Glutamatergic neuron (in vitro differentiated cells): ENCODE results near the gene AGPAT2. TPM values are rescaled to one million over a fixed set of nuclear protein-coding genes. Genes with fewer than 3 reads are reported as not detected.
"Not testable (repeated sequence)": the region's sequence is repeated elsewhere in the genome, so short reads cannot be mapped to it uniquely, and the experiment has no call there.

Experiments
- DNase-seq: peaks from one replicate; pipeline ENCODE4 v3.0.0; 2022
- H3K27ac Mint-ChIP-seq: one replicate; pipeline ENCODE4 v1.8.0; 2020; ENCODE audit warnings: mild to moderate bottlenecking, mixed read lengths, inconsistent platforms; ENCODE audit not compliant: unreplicated experiment
- H3K27me3 Mint-ChIP-seq: one replicate; pipeline ENCODE4 v1.8.0; 2020; ENCODE audit warnings: mild to moderate bottlenecking, moderate library complexity, mixed read lengths, inconsistent platforms; ENCODE audit not compliant: unreplicated experiment
- H3K36me3 Mint-ChIP-seq: one replicate; pipeline ENCODE4 v1.8.0; 2020; ENCODE audit warnings: mild to moderate bottlenecking, mixed read lengths, inconsistent platforms; ENCODE audit not compliant: unreplicated experiment
- H3K4me1 Mint-ChIP-seq: one replicate; pipeline ENCODE4 v1.8.0; 2020; ENCODE audit warnings: mild to moderate bottlenecking, low read depth, mixed read lengths, inconsistent platforms; ENCODE audit not compliant: unreplicated experiment
- H3K4me3 Mint-ChIP-seq: one replicate; pipeline ENCODE4 v1.8.0; 2020; ENCODE audit warnings: mild to moderate bottlenecking, mixed read lengths, inconsistent platforms; ENCODE audit not compliant: unreplicated experiment
- H3K9me3 Mint-ChIP-seq: one replicate; pipeline ENCODE4 v1.8.0; 2020; ENCODE audit warnings: mild to moderate bottlenecking, moderate library complexity, mixed read lengths, inconsistent platforms; ENCODE audit not compliant: unreplicated experiment
- total RNA-seq: library from RNA; stranded (reverse); fragmentation: NEBNext Ultra II Directional; extraction: Animal tissue kit (Norgen Biotek cat#: 25700); gene quantifications from one replicate; pipeline ENCODE4 v1.2.1, GENCODE V29; 2021; ENCODE audit not compliant: unreplicated experiment
- TF ChIP-seq, protein P1 (sequence below): fragments of 200-600 bp; sonication (generic); IDR thresholded peaks from one replicate; pipeline ENCODE4 v1.5.0; 2021; ENCODE audit not compliant: partially characterized antibody, unreplicated experiment

Gene AGPAT2
- total RNA-seq, 1 donor from 2014 or later: 72.8 TPM

DNA sequence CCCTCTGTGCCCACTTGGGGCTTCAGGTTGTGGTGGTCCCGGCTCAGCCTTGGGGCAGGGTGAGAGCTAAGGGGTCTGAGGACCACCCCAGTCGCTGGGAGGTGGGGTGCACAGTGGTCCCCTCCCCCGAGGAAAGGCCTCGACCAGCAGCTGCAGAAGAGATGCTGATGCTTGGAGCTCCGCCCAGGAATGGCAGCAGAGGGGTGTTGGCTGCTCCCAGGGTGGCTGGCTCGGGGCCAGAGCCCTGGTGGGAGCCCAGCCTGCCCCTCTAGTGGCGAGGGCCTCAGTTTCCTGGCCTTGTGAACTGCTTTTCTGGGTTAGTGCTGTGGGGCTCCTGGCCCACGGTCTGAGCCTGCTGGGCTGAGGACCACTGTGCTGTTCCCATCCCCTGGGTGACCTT, 26.3 kb upstream of the AGPAT2 start:
- no peak for DNase-seq
- H3K4me3 Mint-ChIP-seq: peak overlapping the region; percentile 83

DNA sequence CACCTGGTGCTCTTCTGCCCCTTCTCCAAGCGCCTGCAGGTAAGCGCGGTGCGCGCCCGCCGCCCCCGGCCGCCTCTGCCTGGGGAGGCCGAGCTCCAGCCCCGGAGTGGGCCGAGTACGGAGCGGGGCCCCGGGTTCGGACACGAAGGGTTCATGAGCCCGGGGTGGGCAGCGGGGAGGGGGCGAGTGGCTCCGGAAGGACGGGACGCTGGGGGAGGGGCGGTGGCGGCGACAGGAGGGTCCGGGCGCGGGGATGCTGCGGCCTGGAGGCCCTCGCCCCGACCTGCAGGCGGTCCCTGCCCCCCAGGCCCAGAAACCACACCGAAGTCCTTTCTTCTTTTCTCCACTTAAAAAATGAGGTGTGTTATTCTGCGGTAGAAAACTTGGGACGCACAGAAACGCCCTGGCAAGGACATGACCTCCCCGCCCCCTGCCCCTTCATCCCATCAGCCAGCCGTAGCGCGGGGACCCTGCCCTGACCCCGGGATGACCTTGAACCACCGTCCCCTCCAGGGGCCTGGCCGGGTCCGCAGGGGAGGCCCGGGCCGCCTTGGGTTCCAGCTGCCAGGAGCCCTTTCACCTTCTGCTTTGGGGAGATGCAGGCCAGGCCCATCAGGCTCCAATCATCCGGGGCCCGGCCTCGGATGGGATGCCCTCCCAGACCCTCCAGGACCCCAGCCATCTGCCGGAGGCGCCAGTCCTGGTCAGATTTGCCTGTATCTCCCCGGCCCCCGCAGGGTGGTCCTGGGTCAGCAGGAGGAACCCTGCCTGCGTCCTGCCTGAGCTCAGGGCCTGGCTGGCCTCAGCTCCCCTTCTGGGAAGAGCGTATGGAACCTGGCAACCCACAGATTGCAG, 25.7 kb upstream of the AGPAT2 start:
- no peaks in the 10 kb centered on the region for H3K36me3 Mint-ChIP-seq
- peak overlapping the region; percentile 83 for H3K4me3 Mint-ChIP-seq
- DNase-seq: peak; percentile 67

More for the DNA sequence above, 26.3 kb upstream of the AGPAT2 start:
- H3K36me3 Mint-ChIP-seq: no peaks in the 10 kb centered on the region
- TF ChIP-seq, protein P1, sequence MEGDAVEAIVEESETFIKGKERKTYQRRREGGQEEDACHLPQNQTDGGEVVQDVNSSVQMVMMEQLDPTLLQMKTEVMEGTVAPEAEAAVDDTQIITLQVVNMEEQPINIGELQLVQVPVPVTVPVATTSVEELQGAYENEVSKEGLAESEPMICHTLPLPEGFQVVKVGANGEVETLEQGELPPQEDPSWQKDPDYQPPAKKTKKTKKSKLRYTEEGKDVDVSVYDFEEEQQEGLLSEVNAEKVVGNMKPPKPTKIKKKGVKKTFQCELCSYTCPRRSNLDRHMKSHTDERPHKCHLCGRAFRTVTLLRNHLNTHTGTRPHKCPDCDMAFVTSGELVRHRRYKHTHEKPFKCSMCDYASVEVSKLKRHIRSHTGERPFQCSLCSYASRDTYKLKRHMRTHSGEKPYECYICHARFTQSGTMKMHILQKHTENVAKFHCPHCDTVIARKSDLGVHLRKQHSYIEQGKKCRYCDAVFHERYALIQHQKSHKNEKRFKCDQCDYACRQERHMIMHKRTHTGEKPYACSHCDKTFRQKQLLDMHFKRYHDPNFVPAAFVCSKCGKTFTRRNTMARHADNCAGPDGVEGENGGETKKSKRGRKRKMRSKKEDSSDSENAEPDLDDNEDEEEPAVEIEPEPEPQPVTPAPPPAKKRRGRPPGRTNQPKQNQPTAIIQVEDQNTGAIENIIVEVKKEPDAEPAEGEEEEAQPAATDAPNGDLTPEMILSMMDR: no peak
- H3K27me3 Mint-ChIP-seq: peaks cover 5% of the 10 kb centered on the region
- H3K9me3 Mint-ChIP-seq: peaks cover 5% of the 10 kb centered on the region
- H3K27ac Mint-ChIP-seq: peak overlapping the region; percentile 79
- peaks cover 5% of the 10 kb centered on the region for H3K4me1 Mint-ChIP-seq

GRCh38 chr9:136711751-136712689, 24.8 kb upstream of the AGPAT2 start, which contains the start of gene DIPK1B:
DIPK1B (plus strand) TSS chr9:136712572; CDS start chr9:136712666, 94 bp downstream.
- H3K9me3 Mint-ChIP-seq: peaks cover 10% of the 10 kb centered on the region
- H3K27ac Mint-ChIP-seq: peak within 1 kb of the TSS; percentile 79
- TF ChIP-seq, protein P1: no peak

More for the DNA sequence above, 25.7 kb upstream of the AGPAT2 start:
- H3K9me3 Mint-ChIP-seq: peaks cover 10% of the 10 kb centered on the region
- peak overlapping the region; percentile 79 for H3K27ac Mint-ChIP-seq
- TF ChIP-seq, protein P1: no peak
- H3K4me1 Mint-ChIP-seq: peaks cover 5% of the 10 kb centered on the region
- H3K27me3 Mint-ChIP-seq: peaks cover 5% of the 10 kb centered on the region

DNA sequence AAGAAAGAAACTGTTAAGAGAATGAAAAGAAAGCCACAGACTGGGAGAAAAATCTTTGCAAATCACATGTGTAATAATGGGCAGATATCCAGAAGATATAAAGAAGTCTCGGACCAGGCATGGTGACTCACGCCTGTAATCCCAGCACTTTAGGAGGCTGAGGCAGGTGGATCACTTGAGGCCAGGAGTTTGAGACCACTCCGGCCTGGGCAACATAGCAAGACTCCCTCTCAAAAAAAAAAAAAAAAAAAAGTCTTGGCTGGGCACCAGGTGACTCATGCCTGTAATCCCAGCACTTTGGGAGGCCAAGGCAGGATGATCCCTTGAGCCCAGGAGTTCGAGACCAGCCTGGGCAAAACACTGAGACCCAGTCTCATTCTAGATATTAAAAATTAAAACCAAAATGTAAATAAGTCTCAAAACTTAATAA, 24.0 kb upstream of the AGPAT2 start:
- not testable (repeated sequence) for H3K36me3 Mint-ChIP-seq, H3K27ac Mint-ChIP-seq, H3K27me3 Mint-ChIP-seq, DNase-seq, H3K9me3 Mint-ChIP-seq, H3K4me1 Mint-ChIP-seq
- peak overlapping the region; percentile 89 for H3K4me3 Mint-ChIP-seq

More at GRCh38 chr9:136711751-136712689, 24.8 kb upstream of the AGPAT2 start, which contains the start of gene DIPK1B:
- peaks cover 5% of the 10 kb centered on the region for H3K27me3 Mint-ChIP-seq
- peaks cover 5% of the 10 kb centered on the region for H3K4me1 Mint-ChIP-seq
- H3K4me3 Mint-ChIP-seq: peak within 1 kb of the TSS; percentile 89
- DNase-seq: peak; percentile 74
- H3K36me3 Mint-ChIP-seq: no peaks in the 10 kb centered on the region

GRCh38 chr9:136710543-136710942, 23.3 kb upstream of the AGPAT2 start:
- peaks cover 5% of the 10 kb centered on the region for H3K27me3 Mint-ChIP-seq
- no peak overlapping the region for H3K27ac Mint-ChIP-seq
- H3K4me3 Mint-ChIP-seq: no peak overlapping the region
- peaks cover 3% of the 10 kb centered on the region for H3K4me1 Mint-ChIP-seq
- TF ChIP-seq, protein P1: no peak
- no peak for DNase-seq
- peaks cover 8% of the 10 kb centered on the region for H3K9me3 Mint-ChIP-seq
- H3K36me3 Mint-ChIP-seq: no peaks in the 10 kb centered on the region
